Hypothalamus (tissue), 51 donors: Measurements from ENCODE around the gene SIL1.

ENCODE experiments used
- DNase-seq, 51 donors: peaks; one replicate each; lab custom pipeline; 2025; lab: John Stamatoyannopoulos, UW

Gene SIL1

GRCh38 chr5:138998521-138998920 lies 199.6 kb downstream of the SIL1 start:
- no peak for DNase-seq

- DNase-seq: no peak
Measured at GRCh38 chr5:138996120-138996519, 202.0 kb downstream of the SIL1 start.

- DNase-seq: peak in 1 of 51 donors; percentile 27
Measured at GRCh38 chr5:138990986-138991590, 207.1 kb downstream of the SIL1 start.

- DNase-seq: peak in 1 of 51 donors; percentile 32
Measured at GRCh38 chr5:138989720-138990119, 208.4 kb downstream of the SIL1 start.

- no peak for DNase-seq
Measured at GRCh38 chr5:138986186-138986800, 211.9 kb downstream of the SIL1 start.

- DNase-seq: no peak
Measured at GRCh38 chr5:138985683-138986082, 212.5 kb downstream of the SIL1 start.

GRCh38 chr5:138985256-138985655 lies 212.9 kb downstream of the SIL1 start:
- DNase-seq: no peak

GRCh38 chr5:138983984-138984383 lies 214.2 kb downstream of the SIL1 start:
- DNase-seq: no peak

- peak in 1 of 51 donors; percentile 51 for DNase-seq
Measured at GRCh38 chr5:138981586-138981985, 216.6 kb downstream of the SIL1 start.

- no peak for DNase-seq
Measured at GRCh38 chr5:138981131-138981530, 217.0 kb downstream of the SIL1 start.

GRCh38 chr5:138980441-138980840 lies 217.7 kb downstream of the SIL1 start:
- DNase-seq: no peak

- DNase-seq: no peak
Measured at GRCh38 chr5:138979684-138980280, 218.4 kb downstream of the SIL1 start.

- no peak for DNase-seq
Measured at GRCh38 chr5:138978581-138978980, 219.6 kb downstream of the SIL1 start.

GRCh38 chr5:138978080-138978479 lies 220.1 kb downstream of the SIL1 start:
- no peak for DNase-seq

- peak in 17 of 51 donors; percentile 14 to 60 (median 33) for DNase-seq
Measured at GRCh38 chr5:138975098-138975847, 222.9 kb downstream of the SIL1 start.

- DNase-seq: peak in 21 of 51 donors; percentile 15 to 75 (median 39)
Measured at GRCh38 chr5:138974227-138975063, 223.7 kb downstream of the SIL1 start.

GRCh38 chr5:138972836-138973235 lies 225.3 kb downstream of the SIL1 start:
- no peak for DNase-seq

- DNase-seq: no peak
Measured at GRCh38 chr5:138972230-138972629, 225.9 kb downstream of the SIL1 start.

- DNase-seq: no peak
Measured at GRCh38 chr5:138969323-138970002, 228.7 kb downstream of the SIL1 start.

- peak in 8 of 51 donors; percentile 21 to 54 (median 31) for DNase-seq
Measured at GRCh38 chr5:138968601-138969000, 229.6 kb downstream of the SIL1 start.
